SIG-M5 (cell line): ENCODE results near the gene GRK6.
"Not testable (repeated sequence)": the region's sequence is repeated elsewhere in the genome, so short reads cannot be mapped to it uniquely, and the experiment has no call there.

Experiments
- DNase-seq: peaks from one replicate; lab custom pipeline; 2025; lab: John Stamatoyannopoulos, UW

Gene GRK6

DNA sequence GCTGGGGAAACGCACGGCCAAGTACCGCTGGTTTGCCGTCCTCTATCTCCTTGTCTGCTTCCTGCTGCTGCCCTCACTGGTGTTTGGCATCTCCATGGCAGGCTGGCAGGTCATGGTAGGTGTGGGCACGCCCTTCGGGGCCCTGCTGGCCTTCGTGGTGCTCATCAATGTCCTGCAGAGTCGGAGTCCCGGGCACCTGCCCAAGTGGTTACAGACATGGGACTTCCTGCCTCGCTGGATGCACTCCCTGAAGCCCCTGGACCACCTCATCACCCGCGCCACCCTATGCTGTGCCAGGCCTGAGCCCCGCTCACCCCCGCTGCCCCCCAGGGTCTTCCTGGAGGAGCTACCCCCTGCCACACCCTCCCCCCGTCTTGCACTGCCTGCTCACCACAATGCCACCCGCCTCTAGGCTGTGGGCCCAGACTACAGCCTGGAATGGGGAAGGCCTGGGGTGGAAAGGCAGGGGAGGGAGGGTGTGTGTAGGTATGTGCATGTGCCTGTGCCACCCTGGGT is 28.5 kb upstream of the GRK6 start:
- DNase-seq: no peak

DNA sequence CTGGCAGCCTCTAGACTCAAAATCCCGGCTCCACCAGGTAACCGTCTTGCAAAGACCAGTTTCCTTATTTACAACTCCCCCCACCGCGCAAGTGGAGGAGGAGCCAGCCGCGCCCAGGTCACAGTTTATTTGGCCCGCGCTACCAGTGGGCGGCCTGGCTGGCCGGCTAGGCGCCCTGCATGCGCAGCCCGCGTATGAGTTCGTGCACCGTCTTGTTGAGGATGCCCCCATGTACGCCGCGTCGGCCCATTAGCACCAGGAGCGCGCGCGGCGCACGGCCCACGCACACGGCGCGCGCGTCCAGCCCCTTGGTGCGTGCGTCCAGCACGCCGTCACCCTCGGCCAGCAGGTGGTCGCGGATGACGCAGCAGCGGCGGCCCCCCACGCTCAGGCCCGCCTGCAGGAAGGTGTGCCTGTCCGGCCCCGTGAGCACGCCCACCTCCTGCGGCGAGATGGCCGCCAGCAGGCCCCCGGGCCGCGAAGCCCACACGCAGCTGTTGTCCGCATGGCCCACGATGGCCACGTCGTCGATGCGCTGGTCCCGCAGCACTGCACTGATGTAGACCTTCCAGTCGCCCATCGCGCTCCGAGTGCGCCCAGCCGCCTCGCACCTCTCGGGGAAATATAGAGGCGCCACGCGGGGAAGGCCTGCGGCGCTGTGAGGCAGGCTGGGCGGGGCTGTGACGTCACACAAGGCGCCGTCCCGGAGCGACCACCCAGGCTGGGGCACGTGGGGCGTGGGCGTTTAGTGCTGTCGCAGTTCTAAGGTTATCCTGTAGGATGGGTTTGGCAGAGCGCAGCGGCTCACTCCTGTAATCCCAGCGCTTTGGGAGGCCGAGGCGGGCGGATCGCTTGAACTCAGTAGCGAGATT is 26.2 kb upstream of the GRK6 start, which contains the start of gene PFN3:
Gene PFN3, minus strand, starts transcription at position 665 of the 872 bp plus-strand sequence. Its CDS starts 85 bp downstream, at position 580.
- DNase-seq: no peak

DNA sequence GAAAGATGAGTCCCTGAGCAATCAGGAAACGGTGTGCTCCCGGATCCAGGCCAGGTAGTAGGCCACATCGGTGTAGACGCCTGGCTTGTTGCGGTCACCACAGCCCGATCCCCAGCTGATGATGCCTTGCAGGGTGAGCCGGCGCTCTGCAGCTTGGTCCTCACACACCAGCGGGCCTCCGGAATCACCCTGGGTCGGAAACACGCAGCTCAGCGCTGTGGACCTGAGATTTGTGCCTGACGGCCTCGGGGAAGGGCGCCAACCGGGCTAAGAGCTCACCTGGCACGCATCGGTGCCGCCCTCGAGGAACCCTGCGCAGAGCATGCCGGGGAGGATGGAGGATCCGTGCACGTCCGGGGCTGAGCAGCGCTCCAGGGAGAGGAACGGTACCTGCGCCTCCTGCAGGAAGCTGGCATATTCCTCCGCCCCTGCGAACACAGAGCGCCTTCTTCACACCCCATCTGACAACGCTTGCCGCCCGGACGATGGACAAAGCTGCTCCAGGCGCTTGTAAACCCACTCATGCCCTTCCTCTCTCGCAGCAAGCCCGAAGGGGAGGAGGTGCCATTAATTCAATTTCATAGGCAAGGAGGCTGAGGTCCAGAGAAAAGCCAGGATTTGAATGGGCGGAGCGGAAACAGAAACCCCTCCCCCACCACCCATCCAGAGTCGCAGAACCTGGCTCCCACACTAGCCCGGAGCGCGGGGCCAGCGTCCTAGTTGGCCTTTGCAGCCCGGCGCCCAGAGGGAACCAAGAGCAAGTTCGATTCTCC is 24.0 kb upstream of the GRK6 start:
- no peak for DNase-seq

DNA sequence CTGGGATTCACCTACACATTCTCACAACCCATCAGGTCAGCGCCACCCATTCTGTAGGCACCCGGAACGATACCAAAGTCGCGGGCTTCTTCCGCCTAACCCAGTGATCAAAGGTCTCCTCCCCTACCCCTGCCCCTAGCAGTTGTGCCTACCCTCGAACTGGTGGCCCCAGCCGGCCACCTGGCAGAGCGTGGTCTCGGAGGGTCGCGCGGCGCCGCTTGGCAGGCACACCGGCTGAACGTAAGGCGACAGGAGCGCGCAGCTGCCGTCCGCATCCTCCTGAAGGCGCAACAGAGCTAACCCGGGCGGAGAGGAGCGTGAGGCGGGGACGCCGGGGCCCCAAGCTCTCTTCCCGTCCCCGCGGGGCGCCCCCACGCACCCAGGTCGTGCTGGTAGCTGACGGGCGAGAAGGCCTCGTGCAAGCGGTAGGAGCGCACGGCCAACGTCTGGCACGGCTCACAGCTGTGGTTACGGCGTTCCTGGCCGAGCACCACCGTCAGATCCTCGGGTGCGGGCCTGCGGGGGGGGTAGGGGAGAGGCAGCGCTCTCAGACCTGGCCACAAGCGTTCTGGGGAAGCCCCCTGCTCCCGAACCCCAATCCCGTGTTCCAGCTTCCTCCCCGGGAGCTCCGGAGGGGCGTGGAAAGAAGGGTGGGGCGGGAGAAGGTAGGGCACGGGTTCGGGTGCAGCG is 23.2 kb upstream of the GRK6 start:
- no peak for DNase-seq

DNA sequence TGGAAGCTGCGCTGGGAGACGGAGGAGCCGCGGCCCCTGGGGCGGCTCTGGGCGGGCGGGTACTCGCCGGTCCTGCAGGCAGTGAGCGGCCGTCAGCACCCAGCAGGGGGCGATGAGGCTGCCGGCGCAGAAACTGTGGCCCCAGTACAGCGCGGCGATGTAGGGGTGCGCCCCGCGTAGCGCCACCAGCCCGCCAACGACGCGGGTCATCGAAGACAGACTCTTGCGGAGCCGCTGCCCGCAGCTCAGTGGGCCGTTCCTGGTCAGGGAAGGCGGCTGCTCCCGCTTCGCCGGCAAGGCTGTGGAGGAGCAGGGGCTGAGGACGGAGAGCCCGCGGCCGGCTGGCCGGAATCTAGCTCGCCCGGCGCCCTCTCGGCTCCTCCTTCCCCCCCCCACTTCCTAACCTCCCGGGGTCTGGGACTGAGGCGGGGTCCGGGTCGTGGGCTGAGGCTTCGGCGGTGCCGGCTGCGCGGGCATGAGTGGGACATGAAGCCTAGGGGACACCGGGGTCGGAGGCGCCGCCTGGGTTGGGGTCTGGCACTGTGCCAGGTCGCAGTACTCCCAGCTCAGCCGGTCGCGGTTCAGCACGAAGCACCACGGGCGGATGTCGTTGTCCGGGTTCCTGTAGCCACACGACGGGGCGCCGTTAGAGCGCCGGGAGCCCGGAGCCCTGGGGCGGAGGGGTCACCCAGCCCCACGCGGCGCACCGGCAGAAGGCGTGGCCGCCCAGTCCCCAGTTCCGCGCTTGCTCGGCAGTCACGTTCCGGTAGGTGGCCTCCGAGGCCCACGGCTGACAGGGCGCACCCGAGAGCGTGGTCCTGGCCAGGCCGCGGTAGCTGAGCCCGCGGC is 22.5 kb upstream of the GRK6 start:
- DNase-seq: no peak

DNA sequence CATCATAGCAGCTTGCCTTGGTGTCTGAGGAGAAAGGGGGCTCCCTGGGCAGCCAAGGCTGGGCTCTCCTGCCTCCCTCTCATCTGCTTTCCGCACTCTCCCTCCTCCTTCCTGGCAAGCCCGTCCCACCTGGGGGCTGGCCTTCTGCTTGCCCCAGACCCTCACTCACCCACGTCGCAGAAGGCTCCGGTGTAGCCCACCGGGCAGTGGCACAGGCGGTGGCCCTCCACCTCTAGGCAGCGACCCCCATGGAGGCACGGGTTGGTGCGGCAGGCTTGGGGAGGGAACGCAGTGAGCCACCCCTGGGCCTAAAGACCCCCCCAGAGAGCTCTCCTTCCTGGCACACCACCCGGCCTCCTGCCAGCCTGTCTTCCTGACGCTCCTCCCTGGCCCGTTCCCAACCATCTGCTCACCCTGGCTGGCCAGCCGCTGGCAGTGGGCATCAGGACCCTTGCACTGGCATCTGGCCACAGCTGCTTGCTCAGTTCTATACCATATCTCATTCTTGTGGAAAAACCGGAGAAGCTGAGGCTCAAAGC is 21.8 kb upstream of the GRK6 start:
- DNase-seq: no peak

DNA sequence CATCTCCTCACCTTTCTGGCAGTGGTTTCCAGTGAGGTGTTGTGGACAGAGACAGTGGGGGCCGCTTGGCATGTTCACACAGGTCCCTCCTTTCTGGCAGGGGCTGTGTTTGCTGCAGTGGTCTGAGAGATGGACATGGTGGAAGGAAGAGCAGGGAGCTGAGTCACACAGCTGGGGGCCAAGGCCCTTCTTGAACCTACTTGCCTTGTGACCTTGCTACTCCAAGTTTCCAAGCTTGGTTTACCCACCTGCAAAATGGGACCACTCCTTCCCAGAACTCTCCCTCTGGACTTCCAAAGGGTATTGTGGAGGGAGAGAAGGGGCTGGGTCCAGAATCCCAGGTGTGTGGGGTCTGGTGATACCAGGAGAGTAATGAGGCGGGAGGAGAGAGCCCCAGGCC is 21.2 kb upstream of the GRK6 start:
- DNase-seq: no peak

DNA sequence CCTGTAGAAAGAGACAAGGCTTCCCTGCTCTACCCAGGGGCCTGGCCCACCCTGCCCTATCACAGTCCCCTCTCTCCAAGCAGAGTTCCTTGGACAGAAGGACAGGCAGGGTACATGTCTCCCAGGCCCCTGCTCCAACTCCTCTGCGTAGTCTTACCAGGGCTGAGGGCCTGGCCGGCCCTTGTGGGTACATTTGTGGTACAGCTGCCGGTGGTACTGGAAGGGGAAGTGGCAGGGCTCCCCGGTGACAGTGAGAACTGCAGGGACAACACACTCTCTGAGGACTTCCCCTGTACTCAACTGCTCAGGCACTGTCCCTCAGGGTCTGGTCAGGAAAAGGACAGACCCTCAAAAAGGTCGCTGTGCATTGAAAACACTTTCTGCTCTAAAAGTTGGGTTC is 20.7 kb upstream of the GRK6 start:
- peak; percentile 31 for DNase-seq

DNA sequence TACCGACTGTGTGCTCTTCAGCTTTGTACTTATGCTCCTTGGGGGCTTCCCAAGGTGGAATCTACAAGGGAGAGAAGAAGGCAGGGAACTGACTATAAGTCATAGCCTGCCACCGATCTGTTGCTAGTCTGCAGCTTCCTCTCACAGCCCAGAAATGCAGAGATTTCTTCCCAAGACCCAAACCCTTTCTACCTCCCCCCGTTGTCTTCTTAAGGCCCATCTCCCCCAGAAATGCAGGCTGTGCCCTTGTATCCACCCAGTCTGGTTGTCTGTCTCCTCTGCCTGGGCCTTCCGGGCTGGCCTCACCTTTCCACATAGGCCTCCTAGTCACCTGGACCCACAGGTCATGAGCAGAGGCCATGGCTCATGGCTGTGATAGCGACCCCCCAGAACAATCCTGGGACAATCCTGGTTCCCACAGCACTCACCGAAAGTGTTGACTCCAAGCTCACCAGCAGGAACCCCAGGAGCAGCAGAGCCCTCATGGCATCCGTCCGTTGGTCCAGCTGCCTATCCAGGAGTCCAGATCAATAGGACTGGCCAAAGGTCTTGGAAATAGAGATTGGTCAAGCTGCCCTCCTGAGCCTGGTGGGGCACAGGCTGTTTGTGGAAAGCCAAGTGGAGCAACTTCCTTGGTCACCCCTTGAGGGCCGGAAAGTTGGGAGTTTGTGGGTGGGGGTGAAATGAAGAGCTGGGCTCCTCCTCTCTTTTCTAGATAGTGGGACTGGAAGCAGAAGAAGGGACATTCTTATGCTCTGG is 17.3 kb upstream of the GRK6 start, which contains the start of gene F12:
Gene F12, minus strand, starts transcription at position 522 of the 759 bp plus-strand sequence. Its CDS starts 37 bp downstream, at position 485.
- DNase-seq: no peak

DNA sequence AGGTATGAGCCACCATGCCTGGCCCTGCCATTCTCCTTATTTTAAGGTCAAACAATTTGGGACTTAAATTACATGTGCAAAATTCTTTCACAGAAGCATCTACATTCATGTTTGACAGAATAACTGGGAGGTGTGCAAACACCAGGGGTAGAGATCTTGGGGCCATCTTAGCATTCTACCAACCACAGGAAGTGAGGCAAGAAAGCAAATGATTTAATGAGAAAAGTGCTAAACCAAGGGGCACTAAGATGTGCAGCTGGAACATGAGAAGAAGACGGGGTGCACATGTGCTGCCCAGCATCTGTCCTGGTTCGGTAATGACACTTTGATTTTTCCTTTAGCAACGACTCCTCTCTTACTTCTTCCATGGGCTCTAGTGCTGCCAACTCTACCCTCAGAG is 15.9 kb upstream of the GRK6 start:
- no peak for DNase-seq

DNA sequence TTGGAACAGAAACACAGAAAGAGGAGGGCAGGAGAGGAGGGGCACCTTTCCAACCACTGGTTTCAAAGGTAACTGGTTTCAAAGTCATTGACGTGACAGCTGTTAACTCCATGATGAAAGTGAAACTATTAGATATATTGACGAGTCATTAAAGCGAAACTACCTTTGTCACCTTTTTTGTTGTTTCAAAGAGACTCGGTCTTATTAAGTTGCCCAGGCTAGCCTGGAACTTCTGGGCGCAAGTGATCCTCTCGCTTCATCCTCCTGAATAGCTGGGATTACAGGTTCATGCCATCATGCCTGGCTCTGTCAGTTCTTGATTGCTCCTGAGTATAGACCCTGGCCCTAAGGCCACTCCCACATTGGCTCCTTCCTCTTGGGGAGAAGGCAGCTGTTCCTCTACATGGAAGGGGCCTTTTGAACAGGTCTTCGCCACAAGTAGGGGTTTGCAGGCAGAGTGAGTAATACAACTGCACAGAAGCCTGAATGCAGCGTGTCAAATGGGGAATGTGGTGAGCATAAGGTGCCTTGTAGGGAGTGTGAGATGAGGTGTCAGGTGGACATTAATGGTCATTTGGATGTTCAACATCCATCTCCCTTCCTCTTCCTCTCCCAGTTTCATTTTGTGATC is 13.8 kb upstream of the GRK6 start:
- no peak for DNase-seq

DNA sequence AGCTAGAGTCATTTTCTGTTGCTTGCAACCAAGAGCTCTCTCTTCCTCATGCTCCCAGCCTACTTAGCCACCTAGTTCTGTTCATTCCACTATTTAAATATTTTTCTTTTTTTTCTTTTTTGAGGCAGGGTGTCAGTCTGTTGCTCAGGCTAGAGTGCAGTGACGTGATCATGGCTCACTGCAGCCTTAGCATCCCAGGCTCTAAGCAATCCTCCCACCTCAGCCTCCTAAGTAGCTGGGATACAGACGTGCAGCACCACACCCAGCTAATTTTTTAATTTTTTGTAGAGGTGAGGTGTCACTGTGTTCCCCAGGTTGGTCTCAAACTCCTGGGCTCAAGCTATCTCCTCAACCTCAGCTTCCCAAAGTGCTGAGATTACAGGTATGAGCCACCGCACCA is 12.0 kb upstream of the GRK6 start:
- no peak for DNase-seq

DNA sequence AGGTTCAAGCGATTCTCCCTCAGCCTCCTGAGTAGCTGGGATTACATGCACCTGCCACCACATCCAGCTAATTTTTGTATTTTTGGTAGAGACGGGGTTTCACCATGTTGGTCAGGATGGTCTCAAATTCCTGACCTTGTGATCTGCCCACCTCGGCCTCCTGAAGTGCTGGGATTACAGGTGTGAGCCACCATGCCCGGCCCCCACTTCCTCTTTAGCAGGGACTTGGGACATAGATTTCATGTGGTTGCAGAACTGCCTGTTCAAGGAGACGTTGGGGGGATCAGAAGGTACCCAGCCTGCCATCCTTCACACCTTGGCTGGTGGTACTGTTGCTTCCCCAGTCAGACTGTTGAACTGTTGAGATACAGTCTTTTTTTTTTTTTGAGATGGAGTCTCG is 9.4 kb upstream of the GRK6 start:
- not testable (repeated sequence) for DNase-seq

DNA sequence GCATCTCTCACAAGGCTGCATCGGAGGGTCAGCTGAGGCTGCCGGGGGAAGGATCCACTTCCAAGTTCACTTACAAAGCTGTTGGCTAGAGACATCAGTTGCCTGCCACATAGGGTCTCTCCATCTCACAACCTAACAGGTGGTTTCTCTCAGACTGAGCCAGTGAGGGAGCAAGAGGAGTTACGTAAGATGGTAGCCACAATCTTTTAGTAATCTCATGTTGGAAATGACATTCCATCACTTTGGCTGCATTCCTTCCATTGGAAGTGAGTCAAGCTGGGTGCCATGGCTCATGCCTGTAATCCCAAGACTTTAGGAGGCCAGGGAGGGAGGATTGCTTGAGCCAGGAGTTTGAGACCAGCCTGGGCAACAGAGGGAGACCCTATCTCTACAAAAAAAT is 7.4 kb upstream of the GRK6 start:
- DNase-seq: no peak

DNA sequence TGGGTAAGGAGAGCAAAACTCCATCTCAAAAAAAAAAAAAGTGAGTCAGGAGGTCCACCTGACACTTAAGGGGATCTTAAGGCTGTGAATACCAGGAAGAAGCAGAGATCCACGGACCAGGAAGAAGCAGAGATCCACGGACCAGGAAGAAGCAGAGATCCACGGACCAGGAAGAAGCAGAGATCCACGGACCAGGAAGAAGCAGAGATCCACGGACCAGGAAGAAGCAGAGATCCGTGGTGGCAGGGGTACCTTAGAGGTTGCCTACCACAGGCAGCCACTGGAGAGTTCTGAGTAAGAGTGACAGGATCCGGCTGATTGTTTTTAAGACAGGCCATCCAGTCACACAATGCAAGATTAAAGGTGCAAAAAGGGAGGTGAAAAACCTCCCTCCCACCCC is 6.0 kb upstream of the GRK6 start:
- not testable (repeated sequence) for DNase-seq

DNA sequence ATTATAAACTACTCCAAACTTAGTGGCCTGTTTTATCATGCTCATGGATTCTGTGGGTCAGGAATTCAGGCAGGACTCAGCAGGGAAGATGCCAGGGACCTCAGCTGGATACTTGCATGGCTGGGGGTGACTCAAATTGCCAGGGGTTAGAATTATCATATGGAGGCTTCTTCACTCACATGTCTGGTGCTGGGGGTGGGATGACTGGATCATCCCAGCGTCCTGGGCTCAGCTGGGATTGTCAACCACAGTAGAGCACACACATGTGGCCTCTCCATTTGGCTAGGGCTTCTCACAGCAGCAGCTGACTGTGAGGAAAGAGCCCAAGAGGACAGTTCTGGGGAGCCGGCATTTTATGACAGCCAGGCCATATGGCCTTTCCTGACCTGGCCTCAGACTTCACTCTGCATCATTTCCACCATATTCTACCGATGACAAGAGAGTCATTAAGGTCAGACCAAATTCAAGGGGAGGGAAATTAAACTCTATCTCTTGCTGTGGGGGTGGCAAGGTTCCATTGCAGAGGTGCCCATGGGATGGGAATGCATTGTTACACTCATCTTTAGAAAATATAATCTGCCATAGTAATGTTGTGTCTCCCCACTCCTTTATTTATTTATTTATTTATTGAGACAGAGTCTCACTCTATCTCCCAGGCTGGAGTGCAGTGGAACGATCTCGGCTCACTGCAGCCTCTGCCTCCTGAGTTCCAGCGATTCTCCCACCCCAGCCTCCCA is 5.2 kb upstream of the GRK6 start:
- DNase-seq: no peak

DNA sequence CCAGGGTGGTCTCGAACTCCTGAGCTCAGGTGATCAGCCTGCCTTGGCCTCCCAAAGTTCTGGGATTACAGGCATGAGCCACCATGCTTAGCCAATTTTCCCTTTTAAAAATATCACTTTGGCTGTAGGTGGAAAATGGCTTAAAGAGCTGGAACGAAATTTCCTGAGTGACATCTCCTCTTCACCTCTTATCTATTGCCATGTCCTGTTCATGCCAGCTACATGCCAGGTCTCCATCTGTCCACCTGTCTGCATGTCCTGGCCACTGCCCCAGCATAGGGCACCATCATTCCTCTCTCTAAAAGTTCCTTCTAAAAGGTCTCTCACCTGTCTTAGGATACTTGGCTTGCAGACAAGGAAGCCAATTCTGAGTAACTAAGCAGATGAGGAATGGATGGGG is 2.8 kb upstream of the GRK6 start:
- DNase-seq: no peak

DNA sequence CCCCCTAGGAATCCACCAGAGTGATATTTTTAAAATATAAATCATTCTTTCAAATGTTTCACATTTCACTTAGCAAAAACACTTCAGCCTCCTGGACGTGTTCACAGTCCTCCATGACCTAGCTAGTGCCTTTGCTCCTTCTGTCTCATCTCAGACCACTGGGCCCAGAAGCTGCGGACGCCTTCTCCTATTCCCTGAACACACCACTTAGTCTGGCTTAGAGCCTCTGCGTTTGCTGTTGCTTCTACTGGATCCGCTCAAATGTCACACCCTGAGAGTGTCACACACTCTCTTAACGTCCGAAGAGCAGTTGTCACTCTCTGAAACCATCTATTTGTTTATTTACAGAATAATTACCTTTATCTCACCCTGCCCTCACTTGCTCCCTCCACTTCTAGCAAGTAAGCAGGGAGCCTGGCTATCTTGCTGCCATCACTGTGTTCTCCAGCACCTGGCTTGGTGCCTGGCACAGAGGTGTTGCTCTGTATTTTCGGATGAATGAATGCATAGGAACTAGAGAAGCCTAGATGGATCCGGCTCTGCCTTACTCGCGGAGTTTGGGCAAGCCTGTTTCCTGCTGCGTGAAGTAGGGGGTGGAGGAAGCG is 1.2 kb upstream of the GRK6 start:
- DNase-seq: no peak
